HG02798 (cell line): ENCODE results near the gene CCDC157.

Experiments used
- ATAC-seq: cut with Tn5 transposase; IDR thresholded peaks from one replicate; pipeline ENCODE4 v1.9.1; 2021; ENCODE audit warnings: mild to moderate bottlenecking; ENCODE audit not compliant: unreplicated experiment, poor library complexity

The CCDC157 gene

DNA sequence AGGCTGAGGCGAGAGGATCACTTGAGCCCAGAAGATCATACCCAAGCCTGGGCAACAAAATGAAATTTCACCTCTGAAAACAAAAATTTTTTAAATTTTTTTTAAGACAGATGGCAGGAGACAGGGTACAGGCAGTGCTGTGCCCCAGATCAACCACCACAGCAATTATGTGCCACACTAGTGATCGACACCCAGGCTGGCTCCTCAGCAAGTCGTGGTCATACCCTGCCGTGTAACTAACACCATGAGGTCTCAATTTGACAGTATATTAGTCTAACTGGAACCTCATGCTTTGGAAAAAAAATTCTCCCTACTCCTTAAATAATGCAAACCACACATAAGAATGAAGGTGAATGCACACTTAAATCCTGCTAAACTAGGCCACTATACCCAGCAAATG lies 8.4 kb upstream of the CCDC157 start:
- no peak for ATAC-seq

- no peak for ATAC-seq
Observed at GRCh38 chr22:30348809-30349208, 8.0 kb upstream of the CCDC157 start.

DNA sequence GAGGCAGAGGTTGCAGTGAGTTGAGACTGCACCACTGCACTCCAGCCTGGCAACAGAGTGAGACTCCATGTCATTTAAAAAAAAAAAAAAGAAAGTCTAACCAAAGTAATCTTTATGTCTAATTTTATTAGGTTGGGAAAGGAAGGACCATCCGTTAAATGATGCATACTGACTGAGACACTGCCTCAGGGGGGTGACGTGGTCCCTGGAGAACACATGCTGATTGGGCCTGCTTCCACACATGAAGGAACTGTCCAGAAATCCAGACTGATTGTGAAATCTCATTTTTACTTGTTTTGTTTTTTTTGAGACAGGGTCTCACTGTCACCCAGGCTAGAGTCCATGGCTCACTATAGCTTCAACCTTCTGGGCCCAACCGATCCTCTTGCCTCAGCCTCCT lies 5.6 kb upstream of the CCDC157 start:
- ATAC-seq, result no peak

DNA sequence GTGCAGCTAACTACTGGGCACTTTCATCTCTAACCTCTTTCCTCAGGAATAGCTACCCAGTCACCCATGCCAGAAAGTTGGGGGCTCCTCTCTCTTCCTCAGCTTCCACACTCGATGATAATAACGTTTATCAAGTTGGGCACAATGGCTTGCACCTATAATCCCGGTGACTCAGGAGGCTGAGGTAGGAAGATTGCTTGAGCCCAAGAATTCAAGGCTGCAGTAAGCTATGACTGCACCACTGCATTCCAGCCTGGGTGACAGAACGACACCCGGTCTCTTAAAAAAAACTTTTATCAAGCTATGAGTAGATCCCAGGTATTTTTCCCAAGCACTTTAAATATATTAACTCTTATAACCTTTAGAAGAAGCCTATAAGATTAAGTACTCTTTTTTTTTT lies 2.2 kb upstream of the CCDC157 start:
- ATAC-seq, result no peak

- no peak for ATAC-seq
Observed at GRCh38 chr22:30357236-30357570, 396 bp downstream of the CCDC157 start.

DNA sequence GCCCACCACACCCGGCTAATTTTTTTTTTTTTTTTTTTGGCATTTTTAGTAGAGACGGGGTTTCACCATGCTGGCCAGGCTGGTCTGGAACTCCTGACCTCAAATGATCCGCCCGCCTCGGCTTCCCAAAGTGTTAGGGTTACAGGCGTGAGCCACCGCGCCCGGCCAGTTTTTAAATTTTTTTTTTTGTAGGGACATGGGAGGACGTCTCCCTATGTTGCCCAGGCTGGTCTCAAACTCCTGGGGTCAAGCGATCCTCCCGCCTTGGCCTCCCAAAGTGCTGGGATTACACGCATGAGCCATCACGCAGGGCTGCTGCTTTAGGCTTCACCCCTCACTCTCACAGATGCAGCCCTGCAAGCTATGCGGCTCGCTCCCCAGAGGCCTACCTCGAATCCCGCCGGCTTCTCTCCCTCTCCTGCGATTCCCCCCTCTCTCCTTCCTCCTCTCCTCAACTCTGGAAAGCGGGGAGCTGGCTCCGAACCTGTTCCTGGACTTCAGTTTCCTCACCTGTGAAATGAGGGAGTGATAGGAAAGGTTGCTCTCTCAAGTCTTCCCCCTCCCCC lies 926 bp downstream of the CCDC157 start:
- no peak for ATAC-seq

- no peak for ATAC-seq
Observed at GRCh38 chr22:30358541-30358940, 1.7 kb downstream of the CCDC157 start.

DNA sequence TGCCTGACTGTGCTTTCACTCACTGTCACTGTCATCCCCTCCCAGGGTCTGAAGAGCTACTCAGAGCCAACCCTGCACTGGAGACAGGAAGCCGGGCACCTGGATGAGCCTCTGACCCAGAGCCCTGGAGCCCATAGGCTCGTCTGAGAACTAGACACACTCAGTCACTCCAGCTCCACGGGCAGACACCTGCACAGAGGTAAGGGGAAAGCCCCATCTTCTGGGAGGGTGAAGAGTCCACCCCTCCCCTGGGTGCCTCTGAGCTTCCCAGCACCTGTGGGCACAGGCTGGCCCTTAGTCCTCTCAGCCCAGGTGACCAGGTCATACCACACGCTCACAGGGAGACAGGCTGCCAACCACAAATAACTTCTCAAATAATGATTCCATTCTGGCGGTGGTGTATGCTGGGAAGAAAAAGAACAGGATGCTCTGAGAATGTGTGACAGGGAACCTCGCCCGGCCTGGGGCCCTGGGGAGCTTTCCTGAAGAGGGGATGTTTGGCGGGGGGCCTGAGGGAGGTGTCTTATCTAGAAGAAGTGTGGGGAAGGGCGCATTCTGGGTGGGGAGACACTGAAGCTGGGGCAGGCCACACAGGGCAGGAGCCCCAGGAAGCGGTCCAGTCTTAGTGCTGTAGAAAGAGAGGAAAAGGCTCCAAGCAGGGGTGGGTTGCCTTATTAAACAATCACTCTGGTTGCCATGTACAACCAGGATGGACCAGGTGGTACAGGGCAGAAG lies 5.3 kb downstream of the CCDC157 start:
- no peak for ATAC-seq

GRCh38 chr22:30362651-30363281 lies 6.0 kb downstream of the CCDC157 start:
- no peak for ATAC-seq

- ATAC-seq, result no peak
Observed at GRCh38 chr22:30365891-30366290, 9.1 kb downstream of the CCDC157 start.

GRCh38 chr22:30368420-30368819 lies 11.6 kb downstream of the CCDC157 start:
- ATAC-seq, result no peak

- no peak for ATAC-seq
Observed at GRCh38 chr22:30370641-30371230, 13.9 kb downstream of the CCDC157 start.

DNA sequence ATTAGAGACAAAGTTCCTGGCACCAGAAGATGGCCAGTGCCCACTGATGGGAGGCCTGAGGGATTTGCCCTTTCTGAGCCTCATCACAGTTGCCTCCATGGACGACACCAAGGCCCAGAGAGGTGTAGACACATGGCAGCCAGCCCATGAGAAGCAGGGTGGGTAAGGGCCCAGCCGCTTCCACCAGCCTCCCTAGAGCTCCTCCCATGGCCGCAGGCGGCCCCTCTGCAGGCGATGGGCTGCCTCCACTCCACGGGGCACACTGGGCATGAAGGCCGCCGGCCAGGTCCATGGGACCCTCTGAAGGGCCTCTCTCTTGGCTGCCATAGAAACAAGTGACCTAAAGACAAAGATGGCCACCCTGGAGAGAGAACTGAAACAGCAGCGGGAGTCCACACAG lies 14.5 kb downstream of the CCDC157 start:
- no peak for ATAC-seq

- ATAC-seq, result no peak
Observed at GRCh38 chr22:30371981-30372380, 15.2 kb downstream of the CCDC157 start.

DNA sequence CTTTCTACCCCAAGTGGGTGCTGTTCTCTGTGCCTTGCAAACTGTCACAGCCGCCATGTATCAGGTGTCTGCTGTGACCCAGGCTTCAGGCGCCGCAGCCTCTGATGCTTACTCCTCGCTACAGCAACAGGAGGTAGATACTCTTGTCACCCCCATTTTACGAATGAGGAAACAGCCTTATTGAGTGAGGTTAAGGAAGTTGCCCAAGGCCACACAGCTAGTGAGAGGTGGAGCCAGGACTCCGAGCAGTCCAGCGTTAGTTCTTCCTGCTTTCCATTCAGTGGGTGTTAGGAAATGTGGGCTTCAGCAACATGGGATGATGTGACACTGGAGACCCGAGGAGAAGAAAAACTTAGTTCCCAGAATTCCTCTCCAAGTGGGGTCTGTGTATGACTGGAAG lies 16.1 kb downstream of the CCDC157 start:
- ATAC-seq, result no peak

DNA sequence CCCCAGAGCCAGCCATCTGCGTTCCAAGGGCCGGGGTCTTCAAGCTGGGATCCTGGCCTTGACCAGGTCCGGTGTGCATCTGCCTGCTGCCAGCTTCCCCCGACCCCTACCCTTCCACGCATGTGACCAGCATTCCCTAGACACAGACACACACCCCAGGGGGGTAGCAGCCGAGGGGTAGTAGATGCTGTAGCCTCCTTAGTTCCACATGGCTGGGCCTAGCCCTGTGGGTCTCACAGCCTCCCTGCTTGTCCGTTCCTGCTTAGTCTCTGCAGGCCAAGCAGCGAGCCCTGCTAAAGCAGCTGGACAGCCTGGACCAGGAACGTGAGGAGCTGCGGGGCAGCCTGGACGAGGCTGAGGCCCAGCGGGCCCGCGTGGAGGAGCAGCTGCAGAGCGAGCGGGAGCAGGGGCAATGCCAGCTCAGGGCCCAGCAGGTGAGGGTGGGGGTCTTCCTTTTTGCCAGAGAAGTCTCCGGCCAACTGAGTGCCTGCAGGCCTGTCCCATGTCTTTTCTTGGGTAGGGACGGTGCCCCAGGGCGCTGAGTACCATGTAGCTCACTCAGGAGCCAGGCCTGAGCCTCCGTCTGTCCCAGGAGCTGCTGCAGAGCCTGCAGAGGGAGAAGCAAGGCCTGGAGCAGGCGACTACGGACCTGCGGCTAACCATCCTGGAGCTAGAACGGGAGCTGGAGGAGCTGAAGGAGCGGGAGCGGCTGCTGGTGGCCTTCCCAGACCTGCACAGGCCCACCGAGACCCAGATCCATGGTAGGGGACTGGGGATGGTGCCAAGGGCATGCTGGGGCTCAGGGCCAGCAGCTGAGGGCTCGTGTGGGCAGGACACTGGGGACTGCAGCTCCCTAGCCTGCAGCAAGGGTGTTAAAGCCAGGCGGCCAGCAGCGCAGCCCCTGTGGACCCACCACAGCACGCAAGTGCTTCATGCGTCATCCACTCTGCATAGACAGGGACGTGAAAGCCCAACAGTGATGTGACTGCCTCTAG lies 16.8 kb downstream of the CCDC157 start:
- no peak for ATAC-seq

DNA sequence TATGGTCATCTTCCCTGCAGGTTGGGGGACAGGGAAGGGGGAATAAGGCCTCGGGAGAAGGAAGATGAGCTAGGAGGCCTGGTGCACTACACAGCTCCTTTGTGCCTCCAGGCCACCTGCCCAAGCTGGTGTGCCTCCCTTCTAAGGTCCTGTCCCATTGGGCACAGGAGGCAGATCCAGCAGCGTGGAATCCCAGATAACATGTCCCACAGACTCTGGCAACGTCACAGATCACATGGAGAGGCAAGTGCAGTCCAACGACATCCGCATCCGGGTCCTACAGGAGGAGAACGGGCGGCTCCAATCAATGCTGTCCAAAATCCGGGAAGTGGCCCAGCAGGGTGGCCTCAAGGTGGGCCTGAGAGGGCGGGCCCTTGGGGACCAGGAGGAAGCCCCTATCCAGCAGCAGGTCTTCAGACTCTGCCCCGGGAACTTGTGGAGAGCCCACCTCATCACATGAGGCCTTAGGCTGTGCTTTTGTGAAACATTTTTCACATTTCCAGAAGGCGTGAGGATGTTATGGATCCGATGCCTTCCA lies 18.6 kb downstream of the CCDC157 start:
- no peak for ATAC-seq

- no peak for ATAC-seq
Observed at GRCh38 chr22:30380011-30380410, 23.2 kb downstream of the CCDC157 start.

GRCh38 chr22:30381264-30381663 lies 24.5 kb downstream of the CCDC157 start:
- ATAC-seq, result no peak

DNA sequence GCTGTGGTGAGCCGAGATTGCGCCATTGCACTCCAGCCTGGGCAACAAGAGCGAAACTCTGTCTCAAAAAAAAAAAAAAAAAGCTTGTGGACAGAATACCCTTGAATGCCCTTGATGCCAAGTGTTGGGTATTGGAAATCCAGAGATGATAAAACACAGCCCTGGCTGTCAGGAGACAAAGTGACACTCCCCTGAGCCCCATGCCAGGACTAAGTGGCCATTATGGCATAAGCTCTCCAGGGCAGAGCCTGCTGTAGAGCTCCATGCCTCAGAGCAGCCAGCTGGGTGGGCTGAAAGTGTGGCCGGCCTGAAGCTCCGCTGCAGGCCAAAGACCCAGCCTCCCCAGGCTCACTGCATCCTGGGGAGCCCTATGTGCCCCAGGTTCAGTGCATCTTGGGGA lies 25.5 kb downstream of the CCDC157 start:
- ATAC-seq, result no peak
